ENCODE data around the gene SPG7. TPM values are rescaled to one million over a fixed set of nuclear protein-coding genes. Genes with fewer than 3 reads are reported as not detected.

The SPG7 gene
- total and polyA plus RNA-seq, 2 experiments from 2014 or later, result 108 to 222 TPM

GRCh38 chr16:89534252-89534756, 26.1 kb downstream of the SPG7 start:
- H3K9me3 ChIP-seq (ENCODE audit: low read depth), result no peaks in the 10 kb centered on the region
- H3K27ac ChIP-seq, result no peak overlapping the region
- no peaks in the 10 kb centered on the region for H3K36me3 ChIP-seq (replicated peaks; ENCODE audit: insufficient read depth, low read depth)
- no peak overlapping the region for H3K4me3 ChIP-seq
- no peak overlapping the region for H3K4me2 ChIP-seq
- H3K27me3 ChIP-seq, result no peaks in the 10 kb centered on the region
- H3K79me2 ChIP-seq, result no peaks in the 10 kb centered on the region
- 85% methylated on average over 11 of the region's 11 CpGs for WGBS (ENCODE audit: low lambda C conversion rate, missing lambda C conversion rate)
- no peaks in the 10 kb centered on the region for H3K4me1 ChIP-seq (ENCODE audit: insufficient read depth)
- H2AFZ ChIP-seq, result no peak overlapping the region
- H3K9me2 ChIP-seq (replicated peaks; ENCODE audit: insufficient read depth), result no peaks in the 10 kb centered on the region
- no peak for DNase-seq (ENCODE audit: low spot score)
- no peaks in the 10 kb centered on the region for H4K20me1 ChIP-seq (ENCODE audit: insufficient read depth, poor library complexity, severe bottlenecking)
- TF ChIP-seq EZH2 (IDR thresholded peaks at IDR 0.05; ENCODE audit: borderline replicate concordance) (no peak), EZH2phosphoT487 (IDR thresholded peaks at IDR 0.05; ENCODE audit: low read depth, severe bottlenecking, unreplicated experiment) (no peak), CTCF (IDR thresholded peaks at IDR 0.05; ENCODE audit: poor library complexity) (no peak)

- Histone ChIP-seq H3K36me3 (replicated peaks; ENCODE audit: insufficient read depth, low read depth) (no peaks in the 10 kb centered on the region), H3K79me2 (no peaks in the 10 kb centered on the region), H4K20me1 (ENCODE audit: insufficient read depth, poor library complexity, severe bottlenecking) (no peaks in the 10 kb centered on the region), H3K9me3 (ENCODE audit: low read depth) (no peaks in the 10 kb centered on the region), H3K27ac (no peak overlapping the region), H3K4me3 (no peak overlapping the region), H3K4me1 (ENCODE audit: insufficient read depth) (no peaks in the 10 kb centered on the region), H3K9me2 (replicated peaks; ENCODE audit: insufficient read depth) (no peaks in the 10 kb centered on the region), H3K4me2 (no peak overlapping the region), H3K27me3 (no peaks in the 10 kb centered on the region), H2AFZ (no peak overlapping the region)
- WGBS (ENCODE audit: low lambda C conversion rate, missing lambda C conversion rate), result 94% methylated on average over 11 of the region's 24 CpGs
- no peak for TF ChIP-seq CTCF (IDR thresholded peaks at IDR 0.05; ENCODE audit: poor library complexity)
- no peak for TF ChIP-seq EZH2phosphoT487 (IDR thresholded peaks at IDR 0.05; ENCODE audit: low read depth, severe bottlenecking, unreplicated experiment)
- no peak for TF ChIP-seq EZH2 (IDR thresholded peaks at IDR 0.05; ENCODE audit: borderline replicate concordance)
- no peak for DNase-seq (ENCODE audit: low spot score)
These were observed 28.2 kb downstream of the SPG7 start for GRCh38 chr16:89536371-89536770.

GRCh38 chr16:89536886-89537548, 28.8 kb downstream of the SPG7 start:
- Histone ChIP-seq H3K4me3 (no peak overlapping the region), H3K4me1 (ENCODE audit: insufficient read depth) (no peaks in the 10 kb centered on the region), H2AFZ (no peak overlapping the region), H3K36me3 (replicated peaks; ENCODE audit: insufficient read depth, low read depth) (no peaks in the 10 kb centered on the region), H3K9me2 (replicated peaks; ENCODE audit: insufficient read depth) (no peaks in the 10 kb centered on the region), H3K4me2 (no peak overlapping the region), H3K27ac (no peak overlapping the region), H3K9me3 (ENCODE audit: low read depth) (no peaks in the 10 kb centered on the region), H3K27me3 (no peaks in the 10 kb centered on the region), H4K20me1 (ENCODE audit: insufficient read depth, poor library complexity, severe bottlenecking) (no peaks in the 10 kb centered on the region), H3K79me2 (no peaks in the 10 kb centered on the region)
- TF ChIP-seq EZH2phosphoT487 (IDR thresholded peaks at IDR 0.05; ENCODE audit: low read depth, severe bottlenecking, unreplicated experiment) (no peak), CTCF (IDR thresholded peaks at IDR 0.05; ENCODE audit: poor library complexity) (no peak), EZH2 (IDR thresholded peaks at IDR 0.05; ENCODE audit: borderline replicate concordance) (no peak)
- WGBS (ENCODE audit: low lambda C conversion rate, missing lambda C conversion rate), result 94% methylated on average over 34 of the region's 36 CpGs
- no peak for DNase-seq (ENCODE audit: low spot score)

Measured in hepatocyte (in vitro differentiated cells).